Upper lobe of left lung (tissue), 6 donors: ENCODE results near the gene LRRC3C. TPM values are rescaled to one million over a fixed set of nuclear protein-coding genes. Genes with fewer than 3 reads are reported as not detected.

Experiments used
- ATAC-seq, 2 donors: fragments of 200-7000 bp; cut with Tn5 transposase; one replicate each; pipeline ENCODE4 v1.9.1; 2022; ENCODE audit warnings: mild to moderate bottlenecking in 2 of 2, moderate library complexity in 2 of 2; ENCODE audit not compliant: low FRiP score in 2 of 2
- DNase-seq, 2 donors: peaks; one replicate each; pipeline ENCODE4 v3.0.0-alpha.2; 2019 to 2020
- H3K27ac ChIP-seq, 4 donors: fragments of 200-600 bp; sonication (generic); one replicate each; pipeline ENCODE4 v1.5.1; 2016 to 2019
- H3K27me3 ChIP-seq, 4 donors: fragments of 200-600 bp; sonication (generic); one replicate each; pipeline ENCODE4 v1.5.1; 2017 to 2019
- H3K36me3 ChIP-seq, 4 donors: fragments of 200-600 bp; sonication (generic); one replicate each; pipeline ENCODE4 v1.5.1; 2016 to 2019
- H3K4me1 ChIP-seq, 4 donors: fragments of 200-600 bp; sonication (generic); one replicate each; pipeline ENCODE4 v1.5.1; 2018 to 2019
- H3K4me3 ChIP-seq, 4 donors: fragments of 200-600 bp; sonication (generic); one replicate each; pipeline ENCODE4 v1.5.1; 2017 to 2019; ENCODE audit warnings: mild to moderate bottlenecking in 2 of 4, moderate library complexity in 1 of 4
- H3K9me3 ChIP-seq, 4 donors: fragments of 200-600 bp; sonication (generic); one replicate each; pipeline ENCODE4 v1.5.1; 2018 to 2019
- CTCF ChIP-seq, 6 experiments: fragments of 450-650 bp in 4 of 6; fragments of 200-600 bp in 2 of 6; sonication (generic) in 2 of 6; IDR thresholded peaks; one replicate each; pipeline ENCODE4 v1.5.1; 2016 to 2019; ENCODE audit warnings: antibody characterized with exemption in 6 of 6
- EP300 ChIP-seq, 4 donors: sonication (generic); formaldehyde crosslinking; IDR thresholded peaks; one replicate each; pipeline ENCODE4 v1.5.1; 2017; ENCODE audit warnings: antibody characterized with exemption in 4 of 4, control low read depth in 2 of 4
- POLR2A ChIP-seq, 4 donors: fragments of 450-650 bp; IDR thresholded peaks; one replicate each; pipeline ENCODE4 v1.5.1; 2016 to 2017; ENCODE audit warnings: antibody characterized with exemption in 4 of 4, mild to moderate bottlenecking in 2 of 4
- POLR2AphosphoS5 ChIP-seq, 2 donors: sonication (generic); formaldehyde crosslinking; IDR thresholded peaks; one replicate each; pipeline ENCODE4 v1.5.1; 2017; ENCODE audit warnings: antibody characterized with exemption in 2 of 2
- WGBS, 2 donors: methylation state at CpG; one replicate each; pipeline ENCODE4 v1.1.5; 2017 to 2018; 5-methylcytosine and 5-hydroxymethylcytosine counted together
- total RNA-seq, 6 donors: library from RNA; depleted of rRNA in 4 of 6; stranded (reverse); fragments of >200 nt in 4 of 6; gene quantifications; one replicate each; pipeline versions ENCODE4 v1.1.0 to v1.2.1, GENCODE V29; 2016 to 2021
- donor health status: DM: no; HTN: no; CAD: no; lungs with moderate emphysema.
- donor health status: DM: no; HTN: yes; CAD: no; lungs with severe emphysema.

The LRRC3C gene
- total RNA-seq, 6 donors from 2014 or later, result not detected

- no peaks in the 10 kb centered on the region for H3K9me3 ChIP-seq
- TF ChIP-seq EP300 (IDR thresholded peaks at IDR 0.05), result no peak
- TF ChIP-seq CTCF (IDR thresholded peaks at IDR 0.05), result no peak
- TF ChIP-seq POLR2A (IDR thresholded peaks at IDR 0.05), result no peak
- TF ChIP-seq POLR2AphosphoS5 (IDR thresholded peaks at IDR 0.05), result no peak
- H3K27ac ChIP-seq, result peak overlapping the region in 2 of 4 donors; percentile 94 to 97
- peak overlapping the region; percentile 92 to 100 (median 94) for H3K4me3 ChIP-seq
- 11 to 19% methylated on average over 7 of the region's 7 CpGs for WGBS, 2 donors
- H3K36me3 ChIP-seq, result peaks cover 21 to 33% (median 30%) of the 10 kb centered on the region in 4 donors
- DNase-seq (no peak), ATAC-seq (no peak)
- H3K27me3 ChIP-seq, result no peaks in the 10 kb centered on the region
- peaks cover 19 to 31% (median 25%) of the 10 kb centered on the region in 4 donors for H3K4me1 ChIP-seq
These were observed 54.3 kb downstream of the LRRC3C start for GRCh38 chr17:39981766-39982375.

GRCh38 chr17:39988206-39988810 lies 60.8 kb downstream of the LRRC3C start:
- no peak for DNase-seq
- H3K27ac ChIP-seq, result no peak overlapping the region
- H3K4me1 ChIP-seq, result peaks cover 0 to 2% (median 0%) of the 10 kb centered on the region in 4 donors
- WGBS, 2 donors, result 87 to 89% methylated on average over 11 of the region's 11 CpGs
- H3K27me3 ChIP-seq, result no peaks in the 10 kb centered on the region
- H3K9me3 ChIP-seq, result no peaks in the 10 kb centered on the region
- TF ChIP-seq EP300 (IDR thresholded peaks at IDR 0.05) (no peak), CTCF (IDR thresholded peaks at IDR 0.05) (no peak), POLR2A (IDR thresholded peaks at IDR 0.05) (no peak), POLR2AphosphoS5 (IDR thresholded peaks at IDR 0.05) (no peak)
- H3K4me3 ChIP-seq, result no peak overlapping the region
- peaks cover 78 to 97% (median 93%) of the 10 kb centered on the region in 4 donors for H3K36me3 ChIP-seq
- no peak for ATAC-seq

- H3K4me1 ChIP-seq, result peaks cover 0 to 9% (median 1%) of the 10 kb centered on the region in 4 donors
- 96 to 99% methylated on average over 11 of the region's 11 CpGs for WGBS, 2 donors
These were observed 66.9 kb downstream of the LRRC3C start for GRCh38 chr17:39994448-39994847.

More at GRCh38 chr17:39994448-39994847, 66.9 kb downstream of the LRRC3C start:
- DNase-seq, result no peak
- Histone ChIP-seq H3K27me3 (no peaks in the 10 kb centered on the region), H3K4me3 (no peak overlapping the region), H3K9me3 (no peaks in the 10 kb centered on the region), H3K36me3 (peaks cover 69 to 92% (median 84%) of the 10 kb centered on the region in 4 donors), H3K27ac (no peak overlapping the region)
- no peak for ATAC-seq
- TF ChIP-seq EP300 (IDR thresholded peaks at IDR 0.05) (no peak), POLR2AphosphoS5 (IDR thresholded peaks at IDR 0.05) (no peak), POLR2A (IDR thresholded peaks at IDR 0.05) (no peak), CTCF (IDR thresholded peaks at IDR 0.05) (no peak)

Other genes starting within 250 kb of the LRRC3C start
- gene PGAP3, start 239.7 kb upstream of the LRRC3C start, total RNA-seq, result 10 to 100 TPM; 15.2 to 64.0 (median 27.9) TPM
- 100 to 1,000 TPM in 4 of 6 donors, 10 to 100 TPM in 2; 88.6 to 126 (median 112) TPM for gene ERBB2, start 227.7 kb upstream of the LRRC3C start, total RNA-seq
- gene MIEN1, start 197.2 kb upstream of the LRRC3C start, total RNA-seq, result 10 to 100 TPM; 26.2 to 54.1 (median 43.2) TPM
- 10 to 100 TPM; 19.9 to 82.8 (median 31.1) TPM for gene GRB7, start 189.8 kb upstream of the LRRC3C start, total RNA-seq
- 10 to 100 TPM in 1 of 6 donors, 1 to 10 TPM in 5; 2.2 to 14.9 (median 4.9) TPM for gene IKZF3, start 63.4 kb upstream of the LRRC3C start, total RNA-seq
- not detected for gene ZPBP2, start 59.5 kb upstream of the LRRC3C start, total RNA-seq
- gene GSDMB, start 9.1 kb upstream of the LRRC3C start, total RNA-seq, result 10 to 100 TPM in 3 of 6 donors, 1 to 10 TPM in 3; 5.6 to 73.3 (median 17.8) TPM
- 10 to 100 TPM; 69.9 to 99.6 (median 82.7) TPM for gene ORMDL3, start 131 bp upstream of the LRRC3C start, total RNA-seq
- under 1 TPM in 4 of 6 donors, not detected in 2; 0.14 to 0.61 (median 0.51) TPM for gene GSDMA, start 35.3 kb downstream of the LRRC3C start, total RNA-seq
- gene PSMD3, start 53.1 kb downstream of the LRRC3C start, total RNA-seq, result 100 to 1,000 TPM in 2 of 6 donors, 10 to 100 TPM in 4; 55.5 to 117 (median 78.8) TPM
- gene CSF3, start 87.7 kb downstream of the LRRC3C start, total RNA-seq, result 10 to 100 TPM in 1 of 6 donors, 1 to 10 TPM in 5; 1.6 to 14.4 (median 2.7) TPM
- gene MED24, start 126.7 kb downstream of the LRRC3C start, total RNA-seq, result 100 to 1,000 TPM in 1 of 6 donors, 10 to 100 TPM in 5; 36.5 to 157 (median 71.0) TPM
- 10 to 100 TPM; 31.0 to 55.3 (median 49.9) TPM for gene THRA, start 135.2 kb downstream of the LRRC3C start, total RNA-seq
- gene NR1D1, start 172.9 kb downstream of the LRRC3C start, total RNA-seq, result 10 to 100 TPM in 5 of 6 donors, 1 to 10 TPM in 1; 3.8 to 24.7 (median 15.8) TPM
- gene MSL1, start 194.2 kb downstream of the LRRC3C start, total RNA-seq, result 100 to 1,000 TPM in 3 of 6 donors, 10 to 100 TPM in 3; 57.6 to 240 (median 97.0) TPM
- 100 to 1,000 TPM in 2 of 6 donors, 10 to 100 TPM in 4; 52.2 to 141 (median 75.0) TPM for gene CASC3, start 212.8 kb downstream of the LRRC3C start, total RNA-seq
- 10 to 100 TPM in 4 of 6 donors, 1 to 10 TPM in 2; 7.6 to 44.0 (median 13.5) TPM for gene RAPGEFL1, start 249.7 kb downstream of the LRRC3C start, total RNA-seq